GM12878 (cell line): ENCODE results near the gene CRYL1.

ENCODE experiments used
- RAD21 ChIP-seq: IDR thresholded peaks from 2 replicates; pipeline ENCODE4 v1.6.1; 2011; ENCODE audit warnings: mild to moderate bottlenecking, low read depth, low read length, moderate library complexity; ENCODE audit not compliant: insufficient read depth
- SPI1 ChIP-seq: IDR thresholded peaks from 2 replicates; pipeline ENCODE4 v1.6.1; 2011; ENCODE audit warnings: low read depth, mild to moderate bottlenecking, low read length, moderate library complexity, borderline replicate concordance; ENCODE audit not compliant: insufficient read depth
- TF ChIP-seq, protein P1 (sequence below): IDR thresholded peaks from 2 replicates; pipeline ENCODE4 v1.6.1; 2012; ENCODE audit warnings: low read length, inconsistent platforms

DNA sequence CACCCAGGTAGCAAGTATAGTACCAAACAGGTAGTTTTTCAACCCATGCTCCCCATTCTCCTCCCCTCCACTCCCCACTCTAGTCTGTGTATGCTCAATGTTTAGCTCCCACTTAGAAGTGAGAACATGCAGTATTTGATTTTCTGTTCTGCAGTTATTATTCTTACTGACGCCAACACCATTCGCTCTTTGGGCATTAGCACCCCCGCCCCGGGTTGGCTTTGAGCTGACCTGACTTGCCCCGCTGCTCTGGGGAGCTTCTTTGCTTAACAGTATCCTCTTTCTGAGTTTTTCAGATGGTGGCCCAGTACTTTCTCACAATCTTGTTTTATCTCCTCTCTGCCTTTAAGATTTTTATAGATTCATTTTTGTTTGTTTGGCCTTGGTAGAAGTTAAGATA, 138.7 kb downstream of the CRYL1 start:
- no peak for TF ChIP-seq SPI1
- no peak for TF ChIP-seq RAD21
- TF ChIP-seq, protein P1, sequence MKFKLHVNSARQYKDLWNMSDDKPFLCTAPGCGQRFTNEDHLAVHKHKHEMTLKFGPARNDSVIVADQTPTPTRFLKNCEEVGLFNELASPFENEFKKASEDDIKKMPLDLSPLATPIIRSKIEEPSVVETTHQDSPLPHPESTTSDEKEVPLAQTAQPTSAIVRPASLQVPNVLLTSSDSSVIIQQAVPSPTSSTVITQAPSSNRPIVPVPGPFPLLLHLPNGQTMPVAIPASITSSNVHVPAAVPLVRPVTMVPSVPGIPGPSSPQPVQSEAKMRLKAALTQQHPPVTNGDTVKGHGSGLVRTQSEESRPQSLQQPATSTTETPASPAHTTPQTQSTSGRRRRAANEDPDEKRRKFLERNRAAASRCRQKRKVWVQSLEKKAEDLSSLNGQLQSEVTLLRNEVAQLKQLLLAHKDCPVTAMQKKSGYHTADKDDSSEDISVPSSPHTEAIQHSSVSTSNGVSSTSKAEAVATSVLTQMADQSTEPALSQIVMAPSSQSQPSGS: no peak
